SJSA1 (cell line): ENCODE measurements around the gene GBP1. TPM values are rescaled to one million over a fixed set of nuclear protein-coding genes. Genes with fewer than 3 reads are reported as not detected.
"Not testable (repeated sequence)": the region's sequence is repeated elsewhere in the genome, so short reads cannot be mapped to it uniquely, and the experiment has no call there.

Experiments
- DNase-seq, 2 experiments: peaks; one replicate each; pipeline ENCODE4 v3.0.0-alpha.2; 2015 to 2020; ENCODE audit warnings: low spot score in 2 of 2, low read depth in 1 of 2
- H3K27ac ChIP-seq: fragments of 250-450 bp; sonication (Bioruptor Pico); 2 replicates; pipeline ENCODE4 v1.5.1; 2020; ENCODE audit warnings: mild to moderate bottlenecking, moderate library complexity
- H3K27me3 ChIP-seq: fragments of 250-450 bp; sonication (Bioruptor Pico); replicated peaks from 2 replicates; pipeline ENCODE4 v1.5.1; 2020; ENCODE audit warnings: mild to moderate bottlenecking, moderate library complexity
- H3K36me3 ChIP-seq: fragments of 250-450 bp; sonication (Bioruptor Pico); 2 replicates; pipeline ENCODE4 v1.5.1; 2020; ENCODE audit warnings: mild to moderate bottlenecking
- H3K4me1 ChIP-seq: fragments of 250-450 bp; sonication (Bioruptor Pico); replicated peaks from 2 replicates; pipeline ENCODE4 v1.6.1; 2021; ENCODE audit warnings: mild to moderate bottlenecking
- H3K4me3 ChIP-seq: fragments of 250-450 bp; sonication (Bioruptor Pico); 2 replicates; pipeline ENCODE4 v1.5.1; 2020; ENCODE audit warnings: mild to moderate bottlenecking
- H3K9me3 ChIP-seq: fragments of 250-450 bp; sonication (Bioruptor Pico); replicated peaks from 2 replicates; pipeline ENCODE4 v1.5.1; 2020; ENCODE audit warnings: mild to moderate bottlenecking
- total RNA-seq: library from RNA; depleted of rRNA; stranded (reverse); fragments of >200 nt; shearing (Covaris generic); gene quantifications from 2 replicates; pipeline ENCODE4 v1.2.3, GENCODE V29; 2014

Gene GBP1
- total RNA-seq, 1 experiment from 2014 or later: 68.0 TPM

GRCh38 chr1:89047734-89048133 lies 17.3 kb downstream of the GBP1 start:
- DNase-seq: no peak
- no peak overlapping the region for H3K27ac ChIP-seq
- no peaks in the 10 kb centered on the region for H3K4me1 ChIP-seq
- no peak overlapping the region for H3K4me3 ChIP-seq
- peaks cover 3% of the 10 kb centered on the region; the same call in 1 of the 2 replicates for H3K9me3 ChIP-seq
- 0 out of 2 replicates have a peak, but pooled peaks cover 10% of the 10 kb centered on the region for H3K36me3 ChIP-seq
- H3K27me3 ChIP-seq: no peaks in the 10 kb centered on the region

GRCh38 chr1:89046318-89047183 lies 18.5 kb downstream of the GBP1 start:
- H3K4me1 ChIP-seq, H3K27ac ChIP-seq, H3K4me3 ChIP-seq, H3K9me3 ChIP-seq, H3K27me3 ChIP-seq, DNase-seq, H3K36me3 ChIP-seq: not testable (repeated sequence)

DNA sequence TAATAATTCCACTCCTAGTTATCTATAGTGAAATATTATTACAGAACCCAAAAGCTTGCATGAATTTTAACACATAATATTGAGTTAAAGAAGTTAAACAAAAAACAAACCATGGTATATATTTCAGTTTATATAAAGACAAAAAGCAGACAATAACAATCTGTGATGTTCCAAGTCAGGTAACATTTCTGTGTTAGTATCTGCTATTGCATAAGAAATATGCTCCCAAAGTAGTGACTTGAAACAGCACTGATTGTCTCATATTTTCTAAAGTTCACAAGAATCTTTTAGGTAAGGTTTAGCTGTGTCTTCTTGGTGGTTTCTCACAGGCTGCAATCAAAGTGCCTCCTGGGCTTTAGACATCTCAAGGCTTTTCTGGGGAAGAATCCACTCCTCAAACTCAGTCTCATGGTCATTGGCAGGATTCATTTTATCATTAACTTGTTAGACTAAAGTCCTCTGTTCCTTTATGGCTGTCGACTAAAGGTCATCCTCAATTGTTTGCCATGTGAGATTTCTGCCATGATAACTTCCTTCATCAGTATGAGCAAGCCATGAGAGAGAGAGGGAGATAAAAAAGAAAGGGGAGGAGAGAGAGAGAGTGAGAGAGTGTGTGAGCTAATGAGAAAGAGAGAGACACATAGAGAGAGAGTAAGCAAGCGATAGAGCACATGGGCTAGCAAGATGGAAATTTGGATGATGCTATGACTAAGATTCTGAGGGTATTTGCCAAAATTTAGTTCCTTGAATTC lies 19.9 kb downstream of the GBP1 start:
- Histone ChIP-seq H3K4me1 (peaks cover 9% of the 10 kb centered on the region), H3K27me3 (no peaks in the 10 kb centered on the region), H3K4me3 (no peak overlapping the region), H3K9me3 (peaks cover 3% of the 10 kb centered on the region; the same call in 1 of the 2 replicates), H3K27ac (no peak overlapping the region), H3K36me3 (no peaks in the 10 kb centered on the region)
- no peak for DNase-seq

- DNase-seq: no peak
- Histone ChIP-seq H3K4me1 (peaks cover 9% of the 10 kb centered on the region), H3K27ac (no peak overlapping the region), H3K36me3 (no peaks in the 10 kb centered on the region), H3K9me3 (peaks cover 3% of the 10 kb centered on the region; the same call in 1 of the 2 replicates), H3K27me3 (no peaks in the 10 kb centered on the region), H3K4me3 (no peak overlapping the region)
Observed at GRCh38 chr1:89043940-89044339, 21.1 kb downstream of the GBP1 start.

GRCh38 chr1:89042491-89042890 lies 22.5 kb downstream of the GBP1 start:
- Histone ChIP-seq H3K4me3 (no peak overlapping the region), H3K4me1 (peaks cover 9% of the 10 kb centered on the region), H3K27me3 (no peaks in the 10 kb centered on the region), H3K9me3 (peaks cover 3% of the 10 kb centered on the region; the same call in 1 of the 2 replicates), H3K27ac (no peak overlapping the region), H3K36me3 (no peaks in the 10 kb centered on the region)
- no peak for DNase-seq

DNA sequence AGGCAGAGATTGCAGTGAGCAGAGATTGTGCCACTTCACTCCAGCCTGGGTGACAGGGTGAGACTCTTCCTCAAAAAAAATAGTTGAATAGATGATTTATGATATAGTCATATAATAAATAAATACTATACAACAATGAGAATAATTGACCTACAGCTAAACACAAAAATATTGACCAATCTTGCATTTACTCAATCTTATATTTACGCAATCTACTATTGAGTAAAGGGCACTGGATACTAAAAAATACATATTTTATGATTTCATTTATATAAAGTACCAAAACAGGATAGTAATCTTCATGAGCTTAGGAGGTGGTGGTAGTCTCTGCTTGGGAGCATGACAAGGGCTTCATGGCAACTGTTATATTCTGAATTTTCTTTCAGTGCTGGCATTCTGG lies 23.3 kb downstream of the GBP1 start:
- peaks cover 3% of the 10 kb centered on the region; the same call in 1 of the 2 replicates for H3K9me3 ChIP-seq
- no peak overlapping the region for H3K27ac ChIP-seq
- H3K27me3 ChIP-seq: no peaks in the 10 kb centered on the region
- no peaks in the 10 kb centered on the region for H3K36me3 ChIP-seq
- peaks cover 9% of the 10 kb centered on the region for H3K4me1 ChIP-seq
- DNase-seq: no peak
- no peak overlapping the region for H3K4me3 ChIP-seq

- peaks cover 3% of the 10 kb centered on the region; the same call in 1 of the 2 replicates for H3K9me3 ChIP-seq
Observed at GRCh38 chr1:89041119-89041641, 23.8 kb downstream of the GBP1 start.

DNA sequence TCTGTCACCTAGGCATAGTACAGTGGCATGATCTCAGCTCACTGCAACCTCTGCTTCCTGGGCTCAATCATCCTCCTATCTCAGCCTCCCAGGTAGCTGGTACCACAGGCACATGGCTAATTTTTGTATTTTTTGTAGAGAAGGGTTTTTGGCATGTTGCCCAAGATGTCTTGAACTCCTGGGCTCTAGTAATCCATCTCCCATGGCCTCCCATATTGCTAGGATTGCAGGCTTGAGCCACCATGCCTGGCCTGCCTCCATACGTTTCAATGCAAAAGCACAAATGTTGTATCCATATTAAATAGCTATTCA lies 24.7 kb downstream of the GBP1 start:
- peaks cover 9% of the 10 kb centered on the region for H3K4me1 ChIP-seq
- peaks cover 3% of the 10 kb centered on the region; the same call in 1 of the 2 replicates for H3K9me3 ChIP-seq
- no peak overlapping the region for H3K4me3 ChIP-seq
- no peak for DNase-seq
- H3K27me3 ChIP-seq: no peaks in the 10 kb centered on the region
- no peaks in the 10 kb centered on the region for H3K36me3 ChIP-seq
- H3K27ac ChIP-seq: no peak overlapping the region

More at GRCh38 chr1:89041119-89041641, 23.8 kb downstream of the GBP1 start:
- Histone ChIP-seq H3K36me3 (no peaks in the 10 kb centered on the region), H3K4me3 (no peak overlapping the region), H3K4me1 (peaks cover 9% of the 10 kb centered on the region), H3K27ac (no peak overlapping the region), H3K27me3 (no peaks in the 10 kb centered on the region)
- peak in 1 of 2 experiments; percentile 12 for DNase-seq

- DNase-seq: no peak
- Histone ChIP-seq H3K4me3 (no peak overlapping the region), H3K9me3 (no peaks in the 10 kb centered on the region), H3K4me1 (peaks cover 9% of the 10 kb centered on the region), H3K36me3 (no peaks in the 10 kb centered on the region), H3K27me3 (no peaks in the 10 kb centered on the region), H3K27ac (no peak overlapping the region)
Observed at GRCh38 chr1:89037186-89037585, 27.8 kb downstream of the GBP1 start.

DNA sequence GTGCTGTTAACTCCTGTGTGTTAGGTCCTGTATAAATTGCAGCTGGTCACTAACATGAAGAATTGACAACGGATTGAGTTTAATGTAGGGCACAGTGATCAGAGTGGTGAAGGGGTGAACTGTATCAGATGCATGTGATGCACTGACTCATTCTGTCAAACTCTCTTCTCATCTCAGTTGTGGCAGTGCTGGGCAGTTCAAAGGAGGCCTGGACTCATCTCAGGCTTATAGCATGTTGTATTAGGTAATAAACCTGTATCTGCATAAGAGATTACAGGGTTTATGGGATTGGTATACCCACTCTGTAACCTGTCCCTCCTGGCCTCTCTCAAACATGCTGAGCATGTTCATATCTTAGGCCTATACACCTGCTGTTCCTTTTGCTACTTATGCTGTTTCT lies 29.9 kb downstream of the GBP1 start:
- Histone ChIP-seq H3K36me3 (no peaks in the 10 kb centered on the region), H3K4me1 (no peaks in the 10 kb centered on the region), H3K4me3 (no peak overlapping the region), H3K27me3 (no peaks in the 10 kb centered on the region), H3K9me3 (no peaks in the 10 kb centered on the region), H3K27ac (no peak overlapping the region)
- no peak for DNase-seq

- H3K27ac ChIP-seq, H3K4me3 ChIP-seq, H3K36me3 ChIP-seq, H3K27me3 ChIP-seq, DNase-seq, H3K4me1 ChIP-seq, H3K9me3 ChIP-seq: not testable (repeated sequence)
Observed at GRCh38 chr1:89034004-89034403, 31.0 kb downstream of the GBP1 start.

DNA sequence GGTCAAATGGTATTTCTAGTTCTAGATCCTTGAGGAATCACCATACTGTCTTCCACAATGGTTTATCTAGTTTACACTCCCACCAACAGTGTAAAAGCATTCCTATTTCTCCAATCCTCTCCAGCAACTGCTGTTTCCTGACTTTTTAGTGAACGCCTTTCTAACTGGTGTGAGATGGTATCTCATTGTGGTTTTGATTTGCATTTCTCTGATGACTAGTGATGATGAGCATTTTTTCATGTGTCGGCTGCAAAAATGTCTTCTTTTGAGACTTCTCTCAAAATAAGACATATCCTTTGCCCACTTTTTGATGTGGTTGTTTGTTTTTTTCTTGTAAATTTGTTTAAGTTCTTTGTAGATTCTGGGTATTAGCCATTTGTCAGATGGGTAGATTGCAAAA lies 36.0 kb downstream of the GBP1 start:
- not testable (repeated sequence) for H3K36me3 ChIP-seq, DNase-seq, H3K27ac ChIP-seq, H3K9me3 ChIP-seq, H3K4me1 ChIP-seq, H3K27me3 ChIP-seq, H3K4me3 ChIP-seq

DNA sequence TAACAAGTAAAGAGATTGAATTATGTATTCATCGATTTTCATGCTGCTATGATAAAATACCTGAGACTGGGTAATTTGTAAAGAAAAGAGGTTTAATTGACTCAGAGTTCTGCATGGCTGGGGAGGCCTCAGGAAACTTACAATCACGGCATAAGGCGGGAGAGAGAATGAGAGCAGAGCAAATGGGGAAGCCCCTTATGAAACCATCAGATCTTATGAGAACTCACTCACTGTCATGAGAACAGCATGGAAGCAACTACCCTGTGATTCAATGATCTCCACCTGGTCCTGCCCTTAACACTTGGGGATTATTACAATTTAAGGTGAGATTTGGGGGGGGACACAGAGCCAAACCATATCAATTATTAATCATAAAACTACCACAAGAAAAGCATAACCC lies 39.1 kb downstream of the GBP1 start:
- Histone ChIP-seq H3K27ac (no peak overlapping the region), H3K27me3 (0 out of 2 replicates have a peak, but pooled peaks cover 4% of the 10 kb centered on the region), H3K4me3 (no peak overlapping the region), H3K4me1 (peaks cover 9% of the 10 kb centered on the region), H3K36me3 (no peaks in the 10 kb centered on the region), H3K9me3 (no peaks in the 10 kb centered on the region)
- DNase-seq: no peak

- Histone ChIP-seq H3K4me3 (peak overlapping the region; percentile 46), H3K9me3 (no peaks in the 10 kb centered on the region), H3K4me1 (peaks cover 9% of the 10 kb centered on the region), H3K36me3 (peaks cover 21% of the 10 kb centered on the region), H3K27ac (peak overlapping the region; percentile 89), H3K27me3 (0 out of 2 replicates have a peak, but pooled peaks cover 4% of the 10 kb centered on the region)
- no peak for DNase-seq
Observed at GRCh38 chr1:89023026-89023425, 42.0 kb downstream of the GBP1 start.
